ENCODE measurements around the gene WFS1.

WFS1 gene

GRCh38 chr4:6281436-6282313 lies 12.0 kb downstream of the WFS1 start:
- no peak for DNase-seq

DNA sequence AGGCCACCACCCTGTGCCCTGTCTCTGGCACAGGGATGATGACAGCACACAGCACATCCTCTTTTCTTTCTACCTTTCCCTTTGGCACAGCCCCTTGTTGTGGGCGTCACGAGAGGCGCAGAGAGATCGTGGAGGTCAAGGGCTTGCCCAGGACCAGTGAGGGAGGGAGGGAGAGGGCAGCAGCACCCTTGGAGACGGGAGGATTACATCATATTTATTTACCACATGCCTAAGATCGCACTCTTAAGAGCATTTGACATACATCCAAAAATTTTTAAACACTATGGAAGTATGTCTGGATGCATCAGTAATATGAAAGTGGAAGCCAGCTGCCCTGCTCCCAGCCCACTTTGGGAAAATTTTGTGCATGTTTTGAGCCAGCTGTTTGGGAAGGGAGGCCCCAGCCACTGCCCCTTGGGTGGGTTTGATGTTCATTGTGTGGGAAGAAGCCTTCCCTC lies 12.7 kb downstream of the WFS1 start:
- DNase-seq = no peak

DNA sequence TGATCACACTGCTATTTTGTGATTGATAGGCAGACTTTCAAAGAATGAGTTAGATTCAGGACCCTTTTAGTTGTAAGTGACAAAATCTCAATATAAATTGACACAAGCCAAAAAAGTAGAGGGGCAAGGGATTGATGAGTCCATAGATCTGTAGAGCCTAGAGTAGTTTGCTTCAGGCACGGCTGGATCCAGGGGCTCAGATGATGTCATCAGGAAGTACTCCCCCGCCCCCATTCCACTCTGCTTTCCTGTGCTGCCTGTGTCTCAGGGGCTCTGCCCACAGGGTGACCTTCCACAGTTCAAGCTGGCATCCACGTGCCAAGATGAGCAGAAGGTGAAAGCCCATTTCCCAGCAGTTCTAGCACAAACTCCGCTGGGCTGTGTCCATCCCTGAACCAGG lies 13.6 kb downstream of the WFS1 start:
- DNase-seq = no peak

- no peak for DNase-seq
Measured at GRCh38 chr4:6287017-6287788, 17.6 kb downstream of the WFS1 start.

- DNase-seq = no peak
Measured at GRCh38 chr4:6288342-6288741, 18.7 kb downstream of the WFS1 start.

GRCh38 chr4:6288871-6289270 lies 19.2 kb downstream of the WFS1 start:
- DNase-seq = no peak

- DNase-seq = no peak
Measured at GRCh38 chr4:6290256-6290655, 20.6 kb downstream of the WFS1 start.

DNA sequence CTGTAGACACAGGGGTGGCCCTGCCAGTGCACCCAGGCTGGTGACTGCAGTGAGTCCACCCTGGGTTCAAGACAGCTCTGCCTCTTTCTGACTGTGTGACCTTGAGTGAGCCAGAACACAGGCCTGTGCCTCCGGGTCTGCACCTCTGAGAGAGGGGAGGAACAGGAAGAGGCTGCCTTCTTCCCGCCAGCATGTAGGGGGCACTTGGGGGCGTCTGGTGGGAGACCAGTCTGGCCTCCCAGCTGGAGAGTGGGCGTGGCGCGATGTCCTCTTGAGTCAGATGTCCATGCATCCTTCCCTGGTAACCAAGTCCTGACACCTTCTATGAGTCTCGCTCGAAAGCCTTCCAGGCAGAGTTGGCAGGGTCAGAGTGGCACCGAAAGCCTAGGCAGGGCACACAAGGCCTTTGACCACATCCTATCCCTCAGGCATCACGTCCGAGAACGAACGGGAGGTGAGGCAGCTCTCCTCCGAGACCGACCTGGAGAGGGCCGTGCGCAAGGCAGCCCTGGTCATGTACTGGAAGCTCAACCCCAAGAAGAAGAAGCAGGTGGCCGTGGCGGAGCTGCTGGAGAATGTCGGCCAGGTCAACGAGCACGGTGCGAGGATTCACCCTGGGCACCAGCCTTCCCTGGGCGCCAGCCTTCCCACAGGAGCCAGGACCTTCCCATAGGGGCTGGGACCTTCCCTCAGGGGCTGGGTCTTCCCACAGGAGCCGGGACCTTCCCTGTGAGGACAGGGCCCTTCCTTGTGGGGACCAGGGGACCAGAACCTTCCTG lies 21.3 kb downstream of the WFS1 start:
- no peak for DNase-seq

- no peak for DNase-seq
Measured at GRCh38 chr4:6291784-6292297, 22.2 kb downstream of the WFS1 start.

DNA sequence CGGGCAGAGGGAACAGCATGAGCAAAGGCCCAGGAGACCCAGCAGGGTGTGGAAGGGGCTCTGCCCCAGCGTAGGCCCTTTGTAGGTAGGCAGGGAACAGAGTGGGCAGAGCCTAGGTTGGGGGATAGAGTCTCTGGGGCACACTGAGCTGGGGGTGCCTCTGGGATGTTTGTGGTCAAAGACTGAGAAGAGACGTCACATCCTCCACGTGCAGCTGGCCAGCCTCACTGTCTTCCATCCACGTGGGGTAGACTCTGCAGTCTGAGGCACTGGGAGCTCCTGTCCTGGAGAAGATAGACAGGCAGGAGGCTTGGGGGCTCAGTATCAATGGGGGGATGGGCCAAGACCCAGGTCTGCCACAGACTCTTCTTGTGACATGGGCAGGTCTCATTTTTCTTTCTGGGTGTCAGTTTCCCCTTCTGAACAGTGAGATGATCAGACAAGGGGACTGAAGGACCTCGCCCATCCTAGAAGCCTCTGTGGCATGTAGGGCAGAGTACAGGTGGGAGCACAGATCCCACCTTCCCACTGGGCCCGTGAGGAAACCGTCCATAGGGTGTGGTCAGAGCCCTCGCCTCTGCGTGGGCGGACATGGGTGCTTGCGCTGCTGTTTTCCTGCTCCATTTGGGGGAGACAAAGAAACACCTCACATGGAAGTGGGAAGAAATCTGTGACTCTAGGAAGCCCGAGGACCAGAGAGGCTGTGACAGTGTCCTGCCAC lies 22.9 kb downstream of the WFS1 start:
- no peak for DNase-seq

GRCh38 chr4:6293097-6293445 lies 23.4 kb downstream of the WFS1 start:
- DNase-seq = no peak

GRCh38 chr4:6293661-6294060 lies 24.0 kb downstream of the WFS1 start:
- no peak for DNase-seq

DNA sequence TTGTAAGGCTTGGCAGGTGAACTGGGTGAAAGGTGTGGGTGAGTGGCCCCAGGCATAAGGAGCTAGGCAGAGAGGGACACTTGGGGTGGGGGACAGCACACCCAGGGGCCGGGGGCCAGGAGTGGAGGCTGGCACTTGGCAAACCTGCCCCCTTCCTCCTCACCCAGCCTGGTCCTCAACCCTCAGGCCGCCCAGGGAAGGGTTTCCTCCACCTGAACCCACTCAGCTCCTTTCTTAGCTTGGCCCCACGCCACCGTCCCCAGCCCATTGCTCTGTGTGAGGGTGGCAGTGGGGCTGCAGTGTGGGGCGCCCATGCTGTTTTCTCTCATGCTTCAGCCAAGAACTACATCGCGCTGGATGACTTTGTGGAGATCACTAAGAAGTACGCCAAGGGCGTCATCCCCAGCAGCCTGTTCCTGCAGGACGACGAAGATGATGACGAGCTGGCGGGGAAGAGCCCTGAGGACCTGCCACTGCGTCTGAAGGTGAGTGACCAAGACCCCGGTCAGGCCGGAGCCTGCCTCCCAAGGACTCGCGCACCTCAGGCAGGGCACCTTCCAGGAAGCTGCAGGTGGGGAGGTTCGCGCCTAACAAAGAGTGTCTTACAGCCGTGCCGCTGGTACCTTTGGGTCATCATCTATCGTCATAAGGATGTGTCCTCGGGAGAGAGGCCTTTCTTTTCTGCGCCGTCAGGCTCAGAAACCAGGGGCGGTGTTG lies 25.2 kb downstream of the WFS1 start:
- no peak for DNase-seq

- DNase-seq = no peak
Measured at GRCh38 chr4:6295495-6295894, 25.8 kb downstream of the WFS1 start.

GRCh38 chr4:6296026-6296425 lies 26.4 kb downstream of the WFS1 start:
- no peak for DNase-seq

- no peak for DNase-seq
Measured at GRCh38 chr4:6297266-6297815, 27.7 kb downstream of the WFS1 start.

GRCh38 chr4:6298035-6298434 lies 28.4 kb downstream of the WFS1 start:
- no peak for DNase-seq

- DNase-seq = no peak
Measured at GRCh38 chr4:6298852-6299251, 29.2 kb downstream of the WFS1 start.

DNA sequence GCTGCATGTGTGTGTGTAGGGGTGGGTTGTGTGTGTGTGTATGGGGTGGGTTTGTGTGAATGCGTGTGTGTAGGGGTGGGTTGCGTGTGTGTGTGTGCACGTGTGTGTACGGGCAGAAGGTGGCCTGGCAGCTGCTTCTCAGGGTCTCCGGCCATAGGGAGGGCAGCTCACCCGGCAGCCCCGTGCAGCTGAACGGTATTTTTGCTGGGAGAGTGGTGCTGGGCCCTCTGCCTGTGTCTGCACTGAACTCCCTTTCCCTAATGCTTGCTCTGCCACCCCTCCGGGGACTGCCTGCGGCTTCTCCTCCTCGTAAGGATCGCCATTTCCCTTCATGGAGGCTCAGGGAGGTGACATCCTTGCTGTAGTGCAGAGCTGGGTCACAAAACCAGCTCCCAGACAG lies 30.2 kb downstream of the WFS1 start:
- no peak for DNase-seq

DNA sequence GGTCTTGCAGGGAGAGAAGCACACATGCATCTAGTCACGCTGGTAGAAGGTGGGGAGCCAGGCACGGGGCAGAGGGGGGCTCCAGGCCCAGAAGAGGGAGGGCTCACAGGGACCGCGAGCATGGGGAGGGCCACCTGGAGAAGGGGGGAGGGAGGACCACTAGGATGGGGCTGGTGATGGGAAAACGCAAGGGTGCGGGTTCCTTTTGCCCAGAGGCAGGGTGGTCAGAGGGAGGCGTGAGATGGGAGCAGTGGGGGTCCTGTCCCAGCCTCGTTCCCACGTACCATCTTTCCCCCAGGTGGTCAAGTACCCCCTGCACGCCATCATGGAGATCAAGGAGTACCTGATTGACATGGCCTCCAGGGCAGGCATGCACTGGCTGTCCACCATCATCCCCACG lies 30.7 kb downstream of the WFS1 start:
- no peak for DNase-seq

DNA sequence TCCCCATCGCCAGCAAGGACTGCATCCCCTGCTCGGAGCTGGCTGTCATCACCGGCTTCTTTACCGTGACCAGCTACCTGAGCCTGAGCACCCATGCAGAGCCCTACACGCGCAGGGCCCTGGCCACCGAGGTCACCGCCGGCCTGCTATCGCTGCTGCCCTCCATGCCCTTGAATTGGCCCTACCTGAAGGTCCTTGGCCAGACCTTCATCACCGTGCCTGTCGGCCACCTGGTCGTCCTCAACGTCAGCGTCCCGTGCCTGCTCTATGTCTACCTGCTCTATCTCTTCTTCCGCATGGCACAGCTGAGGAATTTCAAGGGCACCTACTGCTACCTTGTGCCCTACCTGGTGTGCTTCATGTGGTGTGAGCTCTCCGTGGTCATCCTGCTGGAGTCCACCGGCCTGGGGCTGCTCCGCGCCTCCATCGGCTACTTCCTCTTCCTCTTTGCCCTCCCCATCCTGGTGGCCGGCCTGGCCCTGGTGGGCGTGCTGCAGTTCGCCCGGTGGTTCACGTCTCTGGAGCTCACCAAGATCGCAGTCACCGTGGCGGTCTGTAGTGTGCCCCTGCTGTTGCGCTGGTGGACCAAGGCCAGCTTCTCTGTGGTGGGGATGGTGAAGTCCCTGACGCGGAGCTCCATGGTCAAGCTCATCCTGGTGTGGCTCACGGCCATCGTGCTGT lies 31.5 kb downstream of the WFS1 start:
- DNase-seq = no peak
